Parathyroid adenoma (tissue), 2 donors: ENCODE data around the gene UBE2D2.
A peak's percentile ranks its signal among the peaks of the same experiment; 100 is the strongest.
"Not testable (repeated sequence)": the region's sequence is repeated elsewhere in the genome, so short reads cannot be mapped to it uniquely, and the experiment has no call there.

Source experiments
- H2AFZ ChIP-seq: fragments of 300-600 bp; sonication (generic); one replicate; pipeline ENCODE4 v1.7.0; 2017; ENCODE audit warnings: antibody characterized with exemption, mild to moderate bottlenecking
- H3K27ac ChIP-seq: fragments of 300-600 bp; sonication (generic); one replicate; pipeline ENCODE4 v1.7.0; 2017
- H3K27me3 ChIP-seq: fragments of 300-600 bp; sonication (generic); one replicate; pipeline ENCODE4 v1.7.0; 2017; ENCODE audit warnings: low read length; ENCODE audit not compliant: control insufficient read depth, insufficient read depth
- H3K36me3 ChIP-seq: fragments of 300-600 bp; sonication (generic); one replicate; pipeline ENCODE4 v1.7.0; 2017; ENCODE audit warnings: low read length; ENCODE audit not compliant: control insufficient read depth, insufficient read depth
- H3K4me1 ChIP-seq: fragments of 300-600 bp; sonication (generic); one replicate; pipeline ENCODE4 v1.7.0; 2017; ENCODE audit warnings: control low read depth
- H3K4me2 ChIP-seq: fragments of 300-600 bp; sonication (generic); one replicate; pipeline ENCODE4 v1.7.0; 2017; ENCODE audit warnings: low read length
- H3K4me3 ChIP-seq: fragments of 300-600 bp; sonication (generic); one replicate; pipeline ENCODE4 v1.7.0; 2017; ENCODE audit warnings: low read depth, low read length
- H3K79me2 ChIP-seq: fragments of 300-600 bp; sonication (generic); one replicate; pipeline ENCODE4 v1.7.0; 2017; ENCODE audit warnings: control low read depth
- H3K9ac ChIP-seq: fragments of 300-600 bp; sonication (generic); one replicate; pipeline ENCODE4 v1.7.0; 2017; ENCODE audit warnings: mild to moderate bottlenecking
- H3K9me3 ChIP-seq: fragments of 300-600 bp; sonication (generic); one replicate; pipeline ENCODE4 v1.7.0; 2017; ENCODE audit warnings: low read length; ENCODE audit not compliant: control insufficient read depth
- CTCF ChIP-seq: fragments of 300-600 bp; sonication (generic); IDR thresholded peaks from one replicate; pipeline ENCODE4 v1.7.0; 2017; ENCODE audit warnings: antibody characterized with exemption, mild to moderate bottlenecking
- donor health status: primary hyperparathyroidism.

UBE2D2 gene

GRCh38 chr5:139560752-139561654 lies at the start of gene UBE2D2:
Gene UBE2D2, plus strand, starts transcription at chr5:139561339. Its CDS starts 453 bp downstream, at chr5:139561792.
- Histone ChIP-seq H3K27ac (peak within 1 kb of the TSS; percentile 84), H3K4me3 (peak within 1 kb of the TSS; percentile 96), H3K36me3 (no peaks in the 10 kb centered on the region), H3K9me3 (no peaks in the 10 kb centered on the region), H3K79me2 (peaks cover 32% of the 10 kb centered on the region), H3K4me2 (peak within 1 kb of the TSS; percentile 73), H2AFZ (peak within 1 kb of the TSS; percentile 99), H3K9ac (peak within 1 kb of the TSS; percentile 59), H3K4me1 (peaks cover 24% of the 10 kb centered on the region), H3K27me3 (no peaks in the 10 kb centered on the region)
- TF ChIP-seq CTCF, result no peak

- Histone ChIP-seq H3K4me1 (no peaks in the 10 kb centered on the region), H3K4me2 (no peak overlapping the region), H2AFZ (no peak overlapping the region), H3K27me3 (no peaks in the 10 kb centered on the region), H3K27ac (no peak overlapping the region), H3K9me3 (no peaks in the 10 kb centered on the region), H3K4me3 (no peak overlapping the region), H3K9ac (no peak overlapping the region), H3K36me3 (no peaks in the 10 kb centered on the region), H3K79me2 (no peaks in the 10 kb centered on the region)
- TF ChIP-seq CTCF, result no peak
These were observed 48.3 kb upstream of the UBE2D2 start for GRCh38 chr5:139512786-139513390.

GRCh38 chr5:139513434-139513833 lies 47.7 kb upstream of the UBE2D2 start:
- not testable (repeated sequence) for H3K4me3 ChIP-seq, H3K9me3 ChIP-seq, H3K9ac ChIP-seq, H3K36me3 ChIP-seq, H3K79me2 ChIP-seq, H3K27me3 ChIP-seq, H3K4me2 ChIP-seq, H2AFZ ChIP-seq, H3K4me1 ChIP-seq, H3K27ac ChIP-seq
- peak; percentile 82 for TF ChIP-seq CTCF

- H3K36me3 ChIP-seq, result no peaks in the 10 kb centered on the region
- no peaks in the 10 kb centered on the region for H3K79me2 ChIP-seq
- no peak overlapping the region for H2AFZ ChIP-seq
- no peak overlapping the region for H3K4me2 ChIP-seq
- TF ChIP-seq CTCF, result no peak
- H3K9ac ChIP-seq, result no peak overlapping the region
- peaks cover 5% of the 10 kb centered on the region for H3K4me1 ChIP-seq
- H3K9me3 ChIP-seq, result no peaks in the 10 kb centered on the region
- H3K27ac ChIP-seq, result no peak overlapping the region
- H3K27me3 ChIP-seq, result no peaks in the 10 kb centered on the region
- no peak overlapping the region for H3K4me3 ChIP-seq
These were observed 47.2 kb upstream of the UBE2D2 start for GRCh38 chr5:139513852-139514485.
